Measurements from ENCODE around the gene DOK1.
"Not testable (repeated sequence)": the region's sequence is repeated elsewhere in the genome, so short reads cannot be mapped to it uniquely, and the experiment has no call there.

DOK1 gene

GRCh38 chr2:74548900-74549826 lies 5.4 kb upstream of the DOK1 start:
- no peak for FAIRE-seq

- FAIRE-seq = no peak
Observed at GRCh38 chr2:74550231-74550630, 4.3 kb upstream of the DOK1 start.

- no peak for FAIRE-seq
Observed at GRCh38 chr2:74551530-74551929, 3.0 kb upstream of the DOK1 start.

- FAIRE-seq = no peak
Observed at GRCh38 chr2:74551942-74552913, 2.3 kb upstream of the DOK1 start.

- no peak for FAIRE-seq
Observed at GRCh38 chr2:74552914-74553811, 1.4 kb upstream of the DOK1 start.

- no peak for FAIRE-seq
Observed at GRCh38 chr2:74554820-74555531, 456 bp downstream of the DOK1 start.

GRCh38 chr2:74555610-74556103 lies 1.1 kb downstream of the DOK1 start:
- FAIRE-seq = no peak

GRCh38 chr2:74556159-74556558 lies 1.6 kb downstream of the DOK1 start:
- no peak for FAIRE-seq

GRCh38 chr2:74556831-74557370 lies 2.4 kb downstream of the DOK1 start:
- no peak for FAIRE-seq

GRCh38 chr2:74558284-74559230 lies 4.0 kb downstream of the DOK1 start:
- FAIRE-seq = peak; percentile 67

GRCh38 chr2:74559912-74560311 lies 5.4 kb downstream of the DOK1 start:
- peak; percentile 60 for FAIRE-seq

GRCh38 chr2:74560591-74560990 lies 6.1 kb downstream of the DOK1 start:
- no peak for FAIRE-seq

GRCh38 chr2:74561022-74561421 lies 6.5 kb downstream of the DOK1 start:
- FAIRE-seq = not testable (repeated sequence)

GRCh38 chr2:74562126-74562775 lies 7.7 kb downstream of the DOK1 start:
- FAIRE-seq = no peak

- FAIRE-seq = peak; percentile 97
Observed at GRCh38 chr2:74564222-74564621, 9.7 kb downstream of the DOK1 start.

- no peak for FAIRE-seq
Observed at GRCh38 chr2:74566076-74566753, 11.7 kb downstream of the DOK1 start.

GRCh38 chr2:74566754-74567085 lies 12.2 kb downstream of the DOK1 start:
- peak; percentile 99 for FAIRE-seq

GRCh38 chr2:74567881-74568280 lies 13.4 kb downstream of the DOK1 start:
- peak; percentile 82 for FAIRE-seq

- FAIRE-seq = no peak
Observed at GRCh38 chr2:74569686-74570085, 15.2 kb downstream of the DOK1 start.

All from A204.1 (cell line).